Hepatocyte (in vitro differentiated cells): ENCODE results near the gene WNT7B. TPM values are rescaled to one million over a fixed set of nuclear protein-coding genes. Genes with fewer than 3 reads are reported as not detected.

Experiments
- DNase-seq: peaks from one replicate; pipeline ENCODE4 v3.0.0-alpha.2; 2016; ENCODE audit warnings: low spot score
- H2AFZ ChIP-seq: fragments of 200-600 bp; sonication (generic); 2 replicates; pipeline ENCODE4 v1.6.0; 2016; ENCODE audit warnings: antibody characterized with exemption, mild to moderate bottlenecking
- H3K27ac ChIP-seq: fragments of 200-600 bp; sonication (generic); 2 replicates; pipeline ENCODE4 v1.5.1; 2016; ENCODE audit warnings: mild to moderate bottlenecking
- H3K27me3 ChIP-seq: fragments of 200-600 bp; sonication (generic); 2 replicates; pipeline ENCODE4 v1.6.1; 2016
- H3K36me3 ChIP-seq: fragments of 200-600 bp; sonication (generic); replicated peaks from 2 replicates; pipeline ENCODE4 v1.5.1; 2016; ENCODE audit warnings: low read depth; ENCODE audit not compliant: insufficient read depth
- H3K4me1 ChIP-seq: fragments of 200-600 bp; sonication (generic); 2 replicates; pipeline ENCODE4 v1.5.1; 2016; ENCODE audit warnings: mild to moderate bottlenecking, moderate library complexity; ENCODE audit not compliant: insufficient read depth
- H3K4me2 ChIP-seq: fragments of 200-600 bp; sonication (generic); 2 replicates; pipeline ENCODE4 v1.6.0; 2016
- H3K4me3 ChIP-seq: fragments of 200-600 bp; sonication (generic); 2 replicates; pipeline ENCODE4 v1.5.1; 2016; ENCODE audit warnings: mild to moderate bottlenecking
- H3K79me2 ChIP-seq: fragments of 200-600 bp; sonication (generic); 2 replicates; pipeline ENCODE4 v1.6.0; 2017; ENCODE audit warnings: mild to moderate bottlenecking
- H3K9me2 ChIP-seq: fragments of 200-600 bp; sonication (generic); replicated peaks from 2 replicates; pipeline ENCODE4 v1.6.0; 2017; ENCODE audit warnings: mild to moderate bottlenecking; ENCODE audit not compliant: insufficient read depth
- H3K9me3 ChIP-seq: fragments of 200-600 bp; sonication (generic); 2 replicates; pipeline ENCODE4 v1.5.1; 2016; ENCODE audit warnings: low read depth, mild to moderate bottlenecking
- H4K20me1 ChIP-seq: fragments of 200-600 bp; sonication (generic); 2 replicates; pipeline ENCODE4 v1.6.0; 2016; ENCODE audit warnings: mild to moderate bottlenecking; ENCODE audit not compliant: insufficient read depth, poor library complexity, severe bottlenecking
- EZH2 ChIP-seq: fragments of 200-600 bp; sonication (generic); IDR thresholded peaks from 2 replicates; pipeline ENCODE4 v1.6.1; 2016; ENCODE audit warnings: antibody characterized with exemption, mild to moderate bottlenecking, borderline replicate concordance
- EZH2phosphoT487 ChIP-seq: fragments of 200-600 bp; sonication (generic); IDR thresholded peaks from one replicate; pipeline ENCODE4 v1.6.1; 2018; ENCODE audit warnings: antibody characterized with exemption, mild to moderate bottlenecking, low read depth, moderate library complexity; ENCODE audit not compliant: unreplicated experiment, severe bottlenecking
- WGBS: methylation state at CpG from one replicate; pipeline ENCODE4 v1.1.6; 2016; ENCODE audit warnings: low lambda C conversion rate; ENCODE audit errors: missing lambda C conversion rate; 5-methylcytosine and 5-hydroxymethylcytosine counted together
- polyA plus RNA-seq: library from polyadenylated mRNA; unstranded; fragments of >200 nt; fragmentation: Nextera tagmentation; extraction: Ambion mirVana; gene quantifications from 2 replicates; pipeline ENCODE4 v1.2.1, GENCODE V29; 2016
- total RNA-seq: library from RNA; depleted of rRNA; stranded (reverse); fragments of >200 nt; gene quantifications from 2 replicates; pipeline ENCODE4 v1.2.3, GENCODE V29; 2014
- TF ChIP-seq, protein P1 (sequence below): fragments of 200-600 bp; sonication (generic); IDR thresholded peaks from 2 replicates; pipeline ENCODE4 v1.5.1; 2016; ENCODE audit warnings: antibody characterized with exemption, mild to moderate bottlenecking; ENCODE audit not compliant: poor library complexity

The WNT7B gene
- total and polyA plus RNA-seq, 2 experiments from 2014 or later: 1.9 to 2.4 TPM

DNA sequence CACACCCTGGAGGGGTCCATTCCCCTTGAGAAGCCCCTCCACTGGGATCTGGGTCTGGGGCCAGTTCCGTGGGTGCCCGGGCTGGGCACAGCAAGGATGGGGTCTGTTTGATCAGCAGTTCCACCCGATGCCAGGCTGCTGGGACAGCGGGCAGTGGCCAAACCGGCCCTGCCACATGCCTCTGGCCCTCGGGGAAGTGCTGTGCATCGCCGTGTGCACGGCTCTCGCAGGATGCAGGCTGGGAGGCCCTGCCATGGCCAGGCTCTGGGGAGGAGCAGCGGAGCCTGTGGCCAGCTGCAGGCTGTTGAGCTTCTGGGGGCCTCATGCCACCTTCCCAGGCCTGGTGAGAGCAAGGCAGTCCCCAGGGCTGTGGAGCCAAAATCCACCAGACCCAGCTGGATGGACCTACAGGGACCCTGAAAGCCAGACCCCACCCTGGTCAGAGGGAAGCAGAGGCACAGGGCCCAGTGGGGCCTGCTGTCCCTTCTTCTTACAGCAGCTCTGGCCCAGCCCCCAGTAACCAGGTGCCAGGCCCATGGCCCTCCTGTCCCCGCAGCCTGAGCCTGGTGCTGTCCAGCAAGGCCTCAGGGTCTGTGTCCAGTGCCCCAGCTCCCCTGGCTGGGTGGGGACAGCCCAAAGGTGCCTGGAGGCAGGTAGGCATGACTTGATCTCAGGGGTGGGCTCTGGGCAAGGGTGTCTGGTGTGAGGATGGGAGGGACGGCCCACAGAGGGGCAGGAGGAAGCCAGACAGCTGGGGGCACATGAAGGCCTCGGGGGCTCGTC lies 57.3 kb downstream of the WNT7B start:
- H3K36me3 ChIP-seq: no peaks in the 10 kb centered on the region
- H3K4me1 ChIP-seq: no peaks in the 10 kb centered on the region
- H3K9me3 ChIP-seq: no peaks in the 10 kb centered on the region
- TF ChIP-seq, protein P1, sequence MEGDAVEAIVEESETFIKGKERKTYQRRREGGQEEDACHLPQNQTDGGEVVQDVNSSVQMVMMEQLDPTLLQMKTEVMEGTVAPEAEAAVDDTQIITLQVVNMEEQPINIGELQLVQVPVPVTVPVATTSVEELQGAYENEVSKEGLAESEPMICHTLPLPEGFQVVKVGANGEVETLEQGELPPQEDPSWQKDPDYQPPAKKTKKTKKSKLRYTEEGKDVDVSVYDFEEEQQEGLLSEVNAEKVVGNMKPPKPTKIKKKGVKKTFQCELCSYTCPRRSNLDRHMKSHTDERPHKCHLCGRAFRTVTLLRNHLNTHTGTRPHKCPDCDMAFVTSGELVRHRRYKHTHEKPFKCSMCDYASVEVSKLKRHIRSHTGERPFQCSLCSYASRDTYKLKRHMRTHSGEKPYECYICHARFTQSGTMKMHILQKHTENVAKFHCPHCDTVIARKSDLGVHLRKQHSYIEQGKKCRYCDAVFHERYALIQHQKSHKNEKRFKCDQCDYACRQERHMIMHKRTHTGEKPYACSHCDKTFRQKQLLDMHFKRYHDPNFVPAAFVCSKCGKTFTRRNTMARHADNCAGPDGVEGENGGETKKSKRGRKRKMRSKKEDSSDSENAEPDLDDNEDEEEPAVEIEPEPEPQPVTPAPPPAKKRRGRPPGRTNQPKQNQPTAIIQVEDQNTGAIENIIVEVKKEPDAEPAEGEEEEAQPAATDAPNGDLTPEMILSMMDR: no peak
- no peak for TF ChIP-seq EZH2phosphoT487
- TF ChIP-seq EZH2: no peak
- no peaks in the 10 kb centered on the region for H3K9me2 ChIP-seq
- DNase-seq: no peak
- no peaks in the 10 kb centered on the region for H3K79me2 ChIP-seq
- 83% methylated on average over 15 of the region's 15 CpGs for WGBS
- no peak overlapping the region for H3K4me2 ChIP-seq
- no peak overlapping the region for H3K4me3 ChIP-seq
- H3K27me3 ChIP-seq: no peaks in the 10 kb centered on the region
- H4K20me1 ChIP-seq: no peaks in the 10 kb centered on the region
- no peak overlapping the region for H3K27ac ChIP-seq
- H2AFZ ChIP-seq: no peak overlapping the region

DNA sequence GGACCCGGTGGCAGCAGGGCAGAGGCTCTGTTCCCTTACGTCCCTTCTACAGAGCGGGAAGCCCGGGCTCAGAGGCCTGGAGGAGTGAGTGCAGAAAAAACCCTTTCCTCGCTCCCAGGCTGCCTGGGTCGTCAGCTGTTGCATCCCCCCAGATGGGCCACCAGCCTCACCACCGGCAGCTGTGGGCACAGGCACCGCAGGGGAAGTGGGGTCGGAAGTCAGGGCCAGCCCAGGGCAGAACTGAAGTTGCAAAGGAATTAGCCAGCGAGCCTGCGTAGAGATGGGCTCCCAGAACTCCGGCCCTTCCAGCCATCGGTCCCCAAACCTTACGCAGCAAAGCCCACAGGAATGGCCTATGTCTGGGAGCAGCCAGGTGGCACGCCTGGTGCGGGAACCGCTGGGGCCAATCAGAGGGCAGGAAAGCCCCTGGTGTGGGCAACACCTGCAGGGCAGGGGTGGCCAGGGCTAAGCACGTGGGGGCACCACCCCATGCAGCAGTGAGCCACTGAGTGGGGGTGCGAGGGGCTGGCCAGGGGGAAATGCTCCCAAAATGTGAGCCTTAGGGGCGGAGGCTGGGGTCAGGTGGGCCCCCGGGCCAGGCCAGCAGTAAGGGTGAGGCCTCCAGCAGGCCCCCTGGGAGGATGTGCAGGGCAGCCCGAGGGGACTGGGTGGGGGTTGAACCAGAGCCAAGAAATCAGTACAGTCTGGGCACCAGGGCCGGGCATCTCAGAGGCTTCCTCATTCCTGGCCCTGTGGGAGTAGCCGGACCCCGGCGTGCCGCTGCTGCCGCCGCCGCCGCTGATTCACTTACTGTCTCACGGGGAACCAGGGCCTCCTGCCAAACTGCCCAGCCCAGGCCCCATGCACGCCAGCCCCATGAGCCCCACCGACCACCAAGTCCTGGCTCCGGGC lies 58.2 kb downstream of the WNT7B start:
- Histone ChIP-seq H3K4me1 (no peaks in the 10 kb centered on the region), H3K36me3 (no peaks in the 10 kb centered on the region), H3K27me3 (no peaks in the 10 kb centered on the region), H3K9me2 (no peaks in the 10 kb centered on the region), H4K20me1 (no peaks in the 10 kb centered on the region), H3K27ac (no peak overlapping the region), H3K79me2 (no peaks in the 10 kb centered on the region), H3K4me2 (no peak overlapping the region), H2AFZ (no peak overlapping the region), H3K4me3 (no peak overlapping the region), H3K9me3 (no peaks in the 10 kb centered on the region)
- no peak for TF ChIP-seq EZH2
- TF ChIP-seq, protein P1: no peak
- no peak for TF ChIP-seq EZH2phosphoT487
- no peak for DNase-seq
- 90% methylated on average over 33 of the region's 35 CpGs for WGBS

DNA sequence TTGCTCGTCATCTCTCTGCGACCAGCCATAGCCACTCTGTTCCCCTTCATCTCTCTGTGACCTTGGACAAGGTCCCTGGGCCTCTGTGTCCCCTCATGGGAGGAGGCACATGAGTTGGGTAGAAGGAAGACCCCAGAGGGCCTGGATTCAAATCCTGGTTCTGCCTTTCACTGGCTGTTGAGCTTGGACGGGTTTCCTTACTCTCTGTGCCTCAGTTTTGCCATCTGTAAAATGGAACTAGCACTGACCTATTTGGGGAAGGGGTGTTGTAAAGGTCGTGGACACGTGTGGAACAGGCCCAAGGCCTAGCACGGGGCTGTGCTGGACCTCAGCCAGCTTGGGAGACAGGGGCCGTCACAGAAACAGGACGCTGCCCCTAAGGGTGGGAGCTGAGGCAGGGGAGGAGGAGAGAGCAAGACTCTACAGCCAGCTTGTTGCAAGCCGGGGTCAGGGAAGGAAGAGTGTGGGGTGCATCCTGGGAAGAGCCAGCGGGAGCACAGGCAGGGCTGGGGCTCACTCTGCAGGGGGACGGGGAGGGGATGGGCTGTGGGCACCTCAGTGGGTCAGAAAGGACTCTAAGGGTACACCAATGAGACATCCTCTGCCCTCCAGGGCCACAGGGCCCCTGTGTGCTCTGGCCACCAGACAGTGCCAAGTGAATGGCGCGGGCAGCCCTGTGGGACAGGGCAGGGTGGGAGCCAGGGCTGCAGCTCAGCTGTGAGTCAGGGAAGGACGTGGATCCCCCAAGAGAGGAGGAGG lies 59.1 kb downstream of the WNT7B start:
- H3K9me3 ChIP-seq: no peaks in the 10 kb centered on the region
- no peaks in the 10 kb centered on the region for H3K27me3 ChIP-seq
- TF ChIP-seq, protein P1: no peak
- H4K20me1 ChIP-seq: no peaks in the 10 kb centered on the region
- H3K27ac ChIP-seq: no peak overlapping the region
- no peaks in the 10 kb centered on the region for H3K36me3 ChIP-seq
- H3K4me3 ChIP-seq: no peak overlapping the region
- no peaks in the 10 kb centered on the region for H3K79me2 ChIP-seq
- H3K9me2 ChIP-seq: no peaks in the 10 kb centered on the region
- WGBS: 83% methylated on average over 11 of the region's 14 CpGs
- no peak for DNase-seq
- no peak overlapping the region for H3K4me2 ChIP-seq
- H2AFZ ChIP-seq: no peak overlapping the region
- H3K4me1 ChIP-seq: no peaks in the 10 kb centered on the region
